ENCODE results near the gene SRGAP1.

SRGAP1 gene

DNA sequence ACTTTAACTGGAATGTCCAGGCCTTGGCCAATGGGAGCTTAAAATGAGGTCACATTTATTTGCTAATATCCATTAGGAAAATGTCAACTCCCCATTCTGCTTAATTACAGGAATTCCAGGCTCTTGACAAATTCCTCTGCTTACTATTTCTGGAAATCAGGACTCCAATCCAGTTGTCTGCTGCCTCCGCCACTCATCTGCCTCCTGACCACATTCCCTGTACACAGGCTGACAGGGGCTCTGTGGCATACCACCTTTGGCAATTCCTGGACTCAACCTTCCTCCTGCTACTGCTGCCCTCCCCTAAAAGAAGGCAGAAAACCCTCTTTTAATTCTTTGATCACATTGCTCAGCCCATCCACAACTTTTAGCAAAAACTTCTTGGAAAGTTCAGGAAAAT lies 339.7 kb downstream of the SRGAP1 start:
- Histone ChIP-seq H2AK5ac (ENCODE audit: low read length) (no peak overlapping the region), H3K4me2 (ENCODE audit: low read length) (no peak overlapping the region), H3K79me1 (ENCODE audit: low read length) (peaks cover 2% of the 10 kb centered on the region), H3K27me3 (ENCODE audit: insufficient read depth, low read length) (no peaks in the 10 kb centered on the region), H3K27ac (ENCODE audit: low read depth, low read length) (no peak overlapping the region), H3K4ac (ENCODE audit: low read depth, low read length) (no peak overlapping the region), H2BK5ac (ENCODE audit: low read depth, low read length, poor library complexity) (no peak overlapping the region), H3K4me1 (ENCODE audit: control insufficient read depth in 1 of 2, insufficient read depth in 2 of 2, low read length in 2 of 2) (peaks cover 0 to 3% of the 10 kb centered on the region in 2 experiments), H2BK12ac (ENCODE audit: low read length) (no peak overlapping the region), H3K9ac (ENCODE audit: low read length) (no peak overlapping the region), H3K36me3 (ENCODE audit: control insufficient read depth in 1 of 2, insufficient read depth in 2 of 2, low read length in 2 of 2) (no peaks in the 10 kb centered on the region), H3K9me3 (ENCODE audit: insufficient read depth, low read depth, low read length) (no peaks in the 10 kb centered on the region), H4K8ac (ENCODE audit: low read depth, low read length) (no peak overlapping the region), H2AFZ (ENCODE audit: insufficient read depth, low read length, poor library complexity) (no peak overlapping the region), H3K4me3 (ENCODE audit: low read depth, low read length) (no peak overlapping the region), H4K12ac (ENCODE audit: low read depth, low read length) (no peak overlapping the region), H4K91ac (ENCODE audit: low read depth, low read length) (no peak overlapping the region), H3K23ac (ENCODE audit: low read length) (no peak overlapping the region), H3K79me2 (ENCODE audit: control insufficient read depth, insufficient read depth, low read length, poor library complexity) (no peaks in the 10 kb centered on the region), H3K14ac (ENCODE audit: low read length) (no peak overlapping the region), H3K18ac (ENCODE audit: low read length) (no peak overlapping the region), H2BK120ac (ENCODE audit: insufficient read depth, low read length, poor library complexity) (no peak overlapping the region)
- no CpG with 5 or more reads among the region's 1 CpG for WGBS (ENCODE audit: extremely low coverage, insufficient coverage, insufficient read length)
- DNase-seq = no peak

- no peak for DNase-seq
- Histone ChIP-seq H2BK12ac (ENCODE audit: low read length) (no peak overlapping the region), H3K27me3 (ENCODE audit: insufficient read depth, low read length) (no peaks in the 10 kb centered on the region), H4K8ac (ENCODE audit: low read depth, low read length) (no peak overlapping the region), H3K79me1 (ENCODE audit: low read length) (no peaks in the 10 kb centered on the region), H3K4me3 (ENCODE audit: low read depth, low read length) (no peak overlapping the region), H3K18ac (ENCODE audit: low read length) (no peak overlapping the region), H3K23ac (ENCODE audit: low read length) (no peak overlapping the region), H3K36me3 (ENCODE audit: control insufficient read depth in 1 of 2, insufficient read depth in 2 of 2, low read length in 2 of 2) (no peaks in the 10 kb centered on the region), H3K27ac (ENCODE audit: low read depth, low read length) (no peak overlapping the region), H4K12ac (ENCODE audit: low read depth, low read length) (no peak overlapping the region), H3K79me2 (ENCODE audit: control insufficient read depth, insufficient read depth, low read length, poor library complexity) (no peaks in the 10 kb centered on the region), H2BK120ac (ENCODE audit: insufficient read depth, low read length, poor library complexity) (no peak overlapping the region), H3K4me2 (ENCODE audit: low read length) (no peak overlapping the region), H3K9me3 (ENCODE audit: insufficient read depth, low read depth, low read length) (no peaks in the 10 kb centered on the region), H3K9ac (ENCODE audit: low read length) (no peak overlapping the region), H3K4ac (ENCODE audit: low read depth, low read length) (no peak overlapping the region), H3K14ac (ENCODE audit: low read length) (no peak overlapping the region), H4K91ac (ENCODE audit: low read depth, low read length) (no peak overlapping the region), H3K4me1 (ENCODE audit: control insufficient read depth in 1 of 2, insufficient read depth in 2 of 2, low read length in 2 of 2) (peaks cover 0 to 3% of the 10 kb centered on the region in 2 experiments), H2AK5ac (ENCODE audit: low read length) (no peak overlapping the region), H2AFZ (ENCODE audit: insufficient read depth, low read length, poor library complexity) (no peak overlapping the region), H2BK5ac (ENCODE audit: low read depth, low read length, poor library complexity) (no peak overlapping the region)
- WGBS (ENCODE audit: extremely low coverage, insufficient coverage, insufficient read length) = no CpG with 5 or more reads among the region's 2 CpGs
Measured at GRCh38 chr12:64186789-64187188, 342.3 kb downstream of the SRGAP1 start.

DNA sequence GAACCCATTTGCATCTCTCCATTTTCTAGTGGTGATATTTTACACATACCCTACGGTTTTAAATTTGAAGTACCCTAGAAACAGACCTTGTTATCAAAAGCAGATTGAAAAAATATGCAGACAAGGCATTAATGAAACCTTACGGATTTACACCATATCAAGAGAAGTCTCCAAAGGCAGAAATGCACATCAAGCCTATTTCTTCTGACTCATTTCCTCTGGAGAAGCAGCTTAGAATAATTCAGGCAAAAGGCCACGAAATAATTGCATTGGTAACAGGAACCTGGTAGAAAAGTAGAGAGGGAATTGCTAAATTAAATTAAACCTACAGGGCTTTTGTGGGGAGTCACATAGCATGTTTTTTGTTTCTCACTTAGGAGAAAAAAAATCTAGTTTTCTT lies 342.9 kb downstream of the SRGAP1 start:
- Histone ChIP-seq H3K9me3 (ENCODE audit: insufficient read depth, low read depth, low read length) (no peaks in the 10 kb centered on the region), H3K4me1 (ENCODE audit: control insufficient read depth in 1 of 2, insufficient read depth in 2 of 2, low read length in 2 of 2) (peaks cover 0 to 3% of the 10 kb centered on the region in 2 experiments), H4K8ac (ENCODE audit: low read depth, low read length) (no peak overlapping the region)

GRCh38 chr12:64187794-64188193 lies 343.3 kb downstream of the SRGAP1 start:
- Histone ChIP-seq H2AK5ac (ENCODE audit: low read length) (no peak overlapping the region), H3K4ac (ENCODE audit: low read depth, low read length) (no peak overlapping the region), H3K23ac (ENCODE audit: low read length) (no peak overlapping the region), H2AFZ (ENCODE audit: insufficient read depth, low read length, poor library complexity) (no peak overlapping the region), H3K27ac (ENCODE audit: low read depth, low read length) (no peak overlapping the region), H3K14ac (ENCODE audit: low read length) (no peak overlapping the region), H3K9me3 (ENCODE audit: insufficient read depth, low read depth, low read length) (no peaks in the 10 kb centered on the region), H4K12ac (ENCODE audit: low read depth, low read length) (no peak overlapping the region), H4K8ac (ENCODE audit: low read depth, low read length) (no peak overlapping the region), H3K4me2 (ENCODE audit: low read length) (no peak overlapping the region), H3K18ac (ENCODE audit: low read length) (no peak overlapping the region), H4K91ac (ENCODE audit: low read depth, low read length) (no peak overlapping the region), H3K36me3 (ENCODE audit: control insufficient read depth in 1 of 2, insufficient read depth in 2 of 2, low read length in 2 of 2) (no peaks in the 10 kb centered on the region), H3K9ac (ENCODE audit: low read length) (no peak overlapping the region), H3K4me1 (ENCODE audit: control insufficient read depth in 1 of 2, insufficient read depth in 2 of 2, low read length in 2 of 2) (peaks cover 0 to 3% of the 10 kb centered on the region in 2 experiments), H3K27me3 (ENCODE audit: insufficient read depth, low read length) (no peaks in the 10 kb centered on the region), H3K79me1 (ENCODE audit: low read length) (no peaks in the 10 kb centered on the region), H2BK5ac (ENCODE audit: low read depth, low read length, poor library complexity) (no peak overlapping the region), H3K4me3 (ENCODE audit: low read depth, low read length) (no peak overlapping the region), H2BK120ac (ENCODE audit: insufficient read depth, low read length, poor library complexity) (no peak overlapping the region), H2BK12ac (ENCODE audit: low read length) (no peak overlapping the region), H3K79me2 (ENCODE audit: control insufficient read depth, insufficient read depth, low read length, poor library complexity) (no peaks in the 10 kb centered on the region)
- WGBS (ENCODE audit: extremely low coverage, insufficient coverage, insufficient read length) = no CpG with 5 or more reads among the region's 2 CpGs
- DNase-seq = no peak

More for the DNA sequence above, 342.9 kb downstream of the SRGAP1 start:
- Histone ChIP-seq H4K91ac (ENCODE audit: low read depth, low read length) (no peak overlapping the region), H4K12ac (ENCODE audit: low read depth, low read length) (no peak overlapping the region), H3K23ac (ENCODE audit: low read length) (no peak overlapping the region), H3K27ac (ENCODE audit: low read depth, low read length) (no peak overlapping the region), H2AK5ac (ENCODE audit: low read length) (no peak overlapping the region), H3K79me1 (ENCODE audit: low read length) (no peaks in the 10 kb centered on the region), H2AFZ (ENCODE audit: insufficient read depth, low read length, poor library complexity) (no peak overlapping the region), H3K9ac (ENCODE audit: low read length) (no peak overlapping the region), H3K4ac (ENCODE audit: low read depth, low read length) (no peak overlapping the region), H3K4me2 (ENCODE audit: low read length) (no peak overlapping the region), H2BK120ac (ENCODE audit: insufficient read depth, low read length, poor library complexity) (no peak overlapping the region), H3K36me3 (ENCODE audit: control insufficient read depth in 1 of 2, insufficient read depth in 2 of 2, low read length in 2 of 2) (no peaks in the 10 kb centered on the region), H3K27me3 (ENCODE audit: insufficient read depth, low read length) (no peaks in the 10 kb centered on the region), H3K4me3 (ENCODE audit: low read depth, low read length) (no peak overlapping the region), H3K18ac (ENCODE audit: low read length) (no peak overlapping the region), H3K79me2 (ENCODE audit: control insufficient read depth, insufficient read depth, low read length, poor library complexity) (no peaks in the 10 kb centered on the region), H3K14ac (ENCODE audit: low read length) (no peak overlapping the region), H2BK5ac (ENCODE audit: low read depth, low read length, poor library complexity) (no peak overlapping the region), H2BK12ac (ENCODE audit: low read length) (no peak overlapping the region)
- WGBS (ENCODE audit: extremely low coverage, insufficient coverage, insufficient read length) = no CpG with 5 or more reads among the region's 3 CpGs
- no peak for DNase-seq
